ENCODE measurements around the gene MNAT1.
"Not testable (repeated sequence)": the region's sequence is repeated elsewhere in the genome, so short reads cannot be mapped to it uniquely, and the experiment has no call there.

The MNAT1 gene

GRCh38 chr14:60807247-60807646 is 72.7 kb downstream of the MNAT1 start:
- no peak for DNase-seq

- DNase-seq: no peak
These were observed 73.4 kb downstream of the MNAT1 start for GRCh38 chr14:60807971-60808370.

- no peak for DNase-seq
These were observed 78.4 kb downstream of the MNAT1 start for GRCh38 chr14:60812987-60813386.

GRCh38 chr14:60815371-60815770 is 80.8 kb downstream of the MNAT1 start:
- DNase-seq: peak; percentile 64

GRCh38 chr14:60817113-60817512 is 82.6 kb downstream of the MNAT1 start:
- no peak for DNase-seq

GRCh38 chr14:60819575-60819974 is 85.0 kb downstream of the MNAT1 start:
- DNase-seq: no peak

GRCh38 chr14:60838601-60839000 is 104.0 kb downstream of the MNAT1 start:
- no peak for DNase-seq

- DNase-seq: no peak
These were observed 104.5 kb downstream of the MNAT1 start for GRCh38 chr14:60839057-60839456.

- no peak for DNase-seq
These were observed 105.1 kb downstream of the MNAT1 start for GRCh38 chr14:60839657-60840056.

GRCh38 chr14:60840313-60840712 is 105.8 kb downstream of the MNAT1 start:
- no peak for DNase-seq

- no peak for DNase-seq
These were observed 111.0 kb downstream of the MNAT1 start for GRCh38 chr14:60845523-60845922.

GRCh38 chr14:60848066-60848465 is 113.5 kb downstream of the MNAT1 start:
- no peak for DNase-seq

- DNase-seq: not testable (repeated sequence)
These were observed 117.1 kb downstream of the MNAT1 start for GRCh38 chr14:60851692-60852091.

GRCh38 chr14:60856111-60856510 is 121.5 kb downstream of the MNAT1 start:
- no peak for DNase-seq

GRCh38 chr14:60859525-60859924 is 125.0 kb downstream of the MNAT1 start:
- no peak for DNase-seq

GRCh38 chr14:60861545-60862140 is 127.1 kb downstream of the MNAT1 start:
- no peak for DNase-seq

- DNase-seq: no peak
These were observed 127.7 kb downstream of the MNAT1 start for GRCh38 chr14:60862283-60862682.

- DNase-seq: no peak
These were observed 128.7 kb downstream of the MNAT1 start for GRCh38 chr14:60863249-60863648.

- no peak for DNase-seq
These were observed 131.0 kb downstream of the MNAT1 start for GRCh38 chr14:60865378-60866127.

- peak; percentile 7 for DNase-seq
These were observed 133.1 kb downstream of the MNAT1 start for GRCh38 chr14:60867503-60868172.

GRCh38 chr14:60878121-60878520 is 143.6 kb downstream of the MNAT1 start:
- no peak for DNase-seq

GRCh38 chr14:60878536-60878935 is 144.0 kb downstream of the MNAT1 start:
- DNase-seq: no peak

GRCh38 chr14:60882219-60882618 is 147.7 kb downstream of the MNAT1 start:
- no peak for DNase-seq

- DNase-seq: no peak
These were observed 149.6 kb downstream of the MNAT1 start for GRCh38 chr14:60884134-60884533.

Data from NCI-H2107 (cell line).